ENCODE measurements around the gene CCDC7.
A peak's percentile ranks its signal among the peaks of the same experiment; 100 is the strongest.

The CCDC7 gene

GRCh38 chr10:32410569-32410968 is 35.4 kb upstream of the CCDC7 start:
- no peak for DNase-seq (ENCODE audit: low read depth)
- TF ChIP-seq CTCF (conservative IDR thresholded peaks at IDR 0.05; ENCODE audit: control insufficient read depth, insufficient read depth, low read depth, low read length), result no peak
- H3K4me3 ChIP-seq (ENCODE audit: control insufficient read depth, low read depth, low read length), result no peak overlapping the region

GRCh38 chr10:32411797-32412498 is 34.0 kb upstream of the CCDC7 start:
- DNase-seq (ENCODE audit: low read depth), result no peak
- TF ChIP-seq CTCF (conservative IDR thresholded peaks at IDR 0.05; ENCODE audit: control insufficient read depth, insufficient read depth, low read depth, low read length), result no peak

GRCh38 chr10:32412499-32412853 is 33.5 kb upstream of the CCDC7 start:
- peak; percentile 10 for DNase-seq (ENCODE audit: low read depth)
- H3K4me3 ChIP-seq (ENCODE audit: control insufficient read depth, low read depth, low read length), result no peak overlapping the region
- TF ChIP-seq CTCF (conservative IDR thresholded peaks at IDR 0.05; ENCODE audit: control insufficient read depth, insufficient read depth, low read depth, low read length), result no peak

More at GRCh38 chr10:32411797-32412498, 34.0 kb upstream of the CCDC7 start:
- H3K4me3 ChIP-seq (ENCODE audit: control insufficient read depth, low read depth, low read length), result no peak overlapping the region

- DNase-seq (ENCODE audit: low read depth), result peak; percentile 91
- TF ChIP-seq CTCF (conservative IDR thresholded peaks at IDR 0.05; ENCODE audit: control insufficient read depth, insufficient read depth, low read depth, low read length), result no peak
- no peak overlapping the region for H3K4me3 ChIP-seq (ENCODE audit: control insufficient read depth, low read depth, low read length)
These were observed 32.4 kb upstream of the CCDC7 start for GRCh38 chr10:32413513-32413912.

GRCh38 chr10:32415361-32415760 is 30.6 kb upstream of the CCDC7 start:
- no peak for TF ChIP-seq CTCF (conservative IDR thresholded peaks at IDR 0.05; ENCODE audit: control insufficient read depth, insufficient read depth, low read depth, low read length)
- no peak for DNase-seq (ENCODE audit: low read depth)
- no peak overlapping the region for H3K4me3 ChIP-seq (ENCODE audit: control insufficient read depth, low read depth, low read length)

- peak; percentile 80 for DNase-seq (ENCODE audit: low read depth)
- no peak for TF ChIP-seq CTCF (conservative IDR thresholded peaks at IDR 0.05; ENCODE audit: control insufficient read depth, insufficient read depth, low read depth, low read length)
- H3K4me3 ChIP-seq (ENCODE audit: control insufficient read depth, low read depth, low read length), result no peak overlapping the region
These were observed 27.9 kb upstream of the CCDC7 start for GRCh38 chr10:32417911-32418547.

Measured in fibroblast of mammary gland (primary cell).